ENCODE measurements around the gene KCNJ8. TPM values are rescaled to one million over a fixed set of nuclear protein-coding genes. Genes with fewer than 3 reads are reported as not detected.

Gene KCNJ8
- total RNA-seq, 1 experiment from 2014 or later = 0.22 TPM

DNA sequence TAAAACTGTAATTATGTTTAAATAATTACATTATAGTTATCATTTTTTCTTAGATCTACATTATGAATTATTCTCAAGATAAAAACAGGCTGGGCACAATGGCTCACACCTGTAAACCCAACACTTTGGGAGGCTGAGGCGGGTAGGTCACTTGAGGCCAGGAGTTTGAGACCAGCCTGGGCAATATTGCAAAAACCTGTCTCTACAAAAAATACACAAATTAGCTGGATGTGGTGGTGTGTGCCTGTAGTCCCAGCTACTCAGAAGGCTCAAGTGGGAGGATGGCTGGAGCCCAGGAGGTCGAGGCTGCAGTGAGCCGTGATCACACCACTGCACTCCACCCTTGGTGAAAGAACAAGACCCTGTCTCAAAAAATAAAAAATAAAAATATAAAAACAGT is 40.3 kb upstream of the KCNJ8 start:
- Histone ChIP-seq H2AFZ (ENCODE audit: low read length) (no peak overlapping the region), H3K79me2 (ENCODE audit: insufficient read depth, low read length) (no peaks in the 10 kb centered on the region), H3K9me3 (ENCODE audit: control insufficient read depth, low read depth, low read length) (no peaks in the 10 kb centered on the region), H3K56ac (ENCODE audit: insufficient read length, low read depth, low read length) (no peak overlapping the region), H2AK5ac (ENCODE audit: insufficient read length, low read length) (no peak overlapping the region), H2BK12ac (ENCODE audit: insufficient read length, low read depth, low read length) (no peak overlapping the region), H3K79me1 (ENCODE audit: insufficient read depth, low read depth, low read length, poor library complexity, severe bottlenecking) (no peaks in the 10 kb centered on the region), H3K23me2 (ENCODE audit: insufficient read length, low read depth, low read length, poor library complexity, severe bottlenecking) (no peaks in the 10 kb centered on the region), H4K91ac (ENCODE audit: insufficient read length, low read depth, low read length) (no peak overlapping the region), H4K5ac (ENCODE audit: insufficient read length, low read depth, low read length) (no peak overlapping the region), H3K14ac (ENCODE audit: insufficient read depth, low read length) (no peak overlapping the region), H2BK20ac (ENCODE audit: low read depth, low read length, poor library complexity, severe bottlenecking) (no peak overlapping the region), H3K4ac (ENCODE audit: low read depth, low read length) (no peak overlapping the region), H3K9ac (ENCODE audit: extremely low read depth, insufficient read length, low read length) (no peak overlapping the region), H4K20me1 (ENCODE audit: control insufficient read depth, insufficient read depth, insufficient read length) (no peaks in the 10 kb centered on the region), H3K4me2 (ENCODE audit: insufficient read depth, insufficient read length, low read length) (no peak overlapping the region), H3K4me1 (ENCODE audit: insufficient read depth, low read length) (no peaks in the 10 kb centered on the region), H3K27ac (ENCODE audit: insufficient read length, low read depth, low read length) (no peak overlapping the region), H3T11ph (ENCODE audit: low read length) (no peak overlapping the region), H3K23ac (ENCODE audit: insufficient read length, low read depth, low read length) (no peak overlapping the region), H4K8ac (replicated peaks; ENCODE audit: insufficient read length, low read depth, low read length) (no peak overlapping the region), H2BK120ac (ENCODE audit: low read depth, low read length, poor library complexity, severe bottlenecking) (no peak overlapping the region), H3K27me3 (ENCODE audit: insufficient read depth, low read length) (no peaks in the 10 kb centered on the region), H3K18ac (ENCODE audit: insufficient read length, low read depth, low read length) (no peak overlapping the region), H2BK5ac (ENCODE audit: insufficient read length, low read length) (no peak overlapping the region), H2BK15ac (ENCODE audit: low read depth, low read length) (no peak overlapping the region)
- DNase-seq = no peak
- Mint-ChIP-seq H3K9me3 (no peaks in the 10 kb centered on the region; a peak in 1 of 5 replicates), H3K4me1 (no peaks in the 10 kb centered on the region), H3K36me3 (ENCODE audit: insufficient read depth in 1 of 3, low read depth in 3 of 3) (no peaks in the 10 kb centered on the region), H3K27ac (no peak overlapping the region), H3K27me3 (ENCODE audit: low read depth) (no peaks in the 10 kb centered on the region), H3K4me3 (no peak overlapping the region)
- no CpG with 5 or more reads among the region's 3 CpGs for WGBS (ENCODE audit: extremely low coverage, insufficient read length, low lambda C conversion rate)
- TF ChIP-seq, protein P1, sequence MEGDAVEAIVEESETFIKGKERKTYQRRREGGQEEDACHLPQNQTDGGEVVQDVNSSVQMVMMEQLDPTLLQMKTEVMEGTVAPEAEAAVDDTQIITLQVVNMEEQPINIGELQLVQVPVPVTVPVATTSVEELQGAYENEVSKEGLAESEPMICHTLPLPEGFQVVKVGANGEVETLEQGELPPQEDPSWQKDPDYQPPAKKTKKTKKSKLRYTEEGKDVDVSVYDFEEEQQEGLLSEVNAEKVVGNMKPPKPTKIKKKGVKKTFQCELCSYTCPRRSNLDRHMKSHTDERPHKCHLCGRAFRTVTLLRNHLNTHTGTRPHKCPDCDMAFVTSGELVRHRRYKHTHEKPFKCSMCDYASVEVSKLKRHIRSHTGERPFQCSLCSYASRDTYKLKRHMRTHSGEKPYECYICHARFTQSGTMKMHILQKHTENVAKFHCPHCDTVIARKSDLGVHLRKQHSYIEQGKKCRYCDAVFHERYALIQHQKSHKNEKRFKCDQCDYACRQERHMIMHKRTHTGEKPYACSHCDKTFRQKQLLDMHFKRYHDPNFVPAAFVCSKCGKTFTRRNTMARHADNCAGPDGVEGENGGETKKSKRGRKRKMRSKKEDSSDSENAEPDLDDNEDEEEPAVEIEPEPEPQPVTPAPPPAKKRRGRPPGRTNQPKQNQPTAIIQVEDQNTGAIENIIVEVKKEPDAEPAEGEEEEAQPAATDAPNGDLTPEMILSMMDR (conservative IDR thresholded peaks at IDR 0.05) = no peak
